Uterus (tissue), 2 donors: ENCODE measurements around the gene RAB29.

Experiments used
- POLR2A ChIP-seq, 2 donors: fragments of 450-650 bp; IDR thresholded peaks; one replicate each; pipeline ENCODE4 v1.6.1; 2016; ENCODE audit warnings: antibody characterized with exemption in 2 of 2, mild to moderate bottlenecking in 1 of 2, moderate library complexity in 1 of 2
- TF ChIP-seq, protein P1 (sequence below), 4 experiments: fragments of 200-600 bp in 2 of 4; fragments of 450-650 bp in 2 of 4; sonication (generic) in 2 of 4; IDR thresholded peaks; one replicate each; pipeline ENCODE4 v1.5.1; 2016 to 2019; ENCODE audit warnings: antibody characterized with exemption in 4 of 4, mild to moderate bottlenecking in 2 of 4, moderate library complexity in 1 of 4

DNA sequence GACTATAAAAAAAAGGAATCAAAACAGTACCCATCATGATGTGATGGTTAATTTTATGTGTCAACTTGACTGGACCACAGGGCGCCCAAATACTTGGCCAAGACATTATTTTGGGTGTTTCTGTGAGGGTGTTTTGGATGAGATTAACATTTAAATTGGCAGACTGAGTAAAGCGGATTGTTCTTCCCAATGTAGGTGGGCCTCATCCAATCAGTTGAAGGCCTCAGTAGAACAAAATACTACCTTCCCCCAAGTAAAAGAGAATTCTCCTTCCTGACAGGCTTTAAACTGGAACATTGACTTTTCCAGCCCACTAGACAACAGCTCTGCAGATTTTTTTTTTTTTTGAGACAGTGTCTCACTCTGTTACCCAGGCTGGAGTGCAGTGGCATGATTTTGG lies 10.7 kb downstream of the RAB29 start:
- TF ChIP-seq, protein P1, sequence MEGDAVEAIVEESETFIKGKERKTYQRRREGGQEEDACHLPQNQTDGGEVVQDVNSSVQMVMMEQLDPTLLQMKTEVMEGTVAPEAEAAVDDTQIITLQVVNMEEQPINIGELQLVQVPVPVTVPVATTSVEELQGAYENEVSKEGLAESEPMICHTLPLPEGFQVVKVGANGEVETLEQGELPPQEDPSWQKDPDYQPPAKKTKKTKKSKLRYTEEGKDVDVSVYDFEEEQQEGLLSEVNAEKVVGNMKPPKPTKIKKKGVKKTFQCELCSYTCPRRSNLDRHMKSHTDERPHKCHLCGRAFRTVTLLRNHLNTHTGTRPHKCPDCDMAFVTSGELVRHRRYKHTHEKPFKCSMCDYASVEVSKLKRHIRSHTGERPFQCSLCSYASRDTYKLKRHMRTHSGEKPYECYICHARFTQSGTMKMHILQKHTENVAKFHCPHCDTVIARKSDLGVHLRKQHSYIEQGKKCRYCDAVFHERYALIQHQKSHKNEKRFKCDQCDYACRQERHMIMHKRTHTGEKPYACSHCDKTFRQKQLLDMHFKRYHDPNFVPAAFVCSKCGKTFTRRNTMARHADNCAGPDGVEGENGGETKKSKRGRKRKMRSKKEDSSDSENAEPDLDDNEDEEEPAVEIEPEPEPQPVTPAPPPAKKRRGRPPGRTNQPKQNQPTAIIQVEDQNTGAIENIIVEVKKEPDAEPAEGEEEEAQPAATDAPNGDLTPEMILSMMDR (IDR thresholded peaks at IDR 0.05), result no peak
- no peak for TF ChIP-seq POLR2A (IDR thresholded peaks at IDR 0.05)
